Lower lobe of right lung (tissue), 2 donors: ENCODE results near the gene KRT8. TPM values are rescaled to one million over a fixed set of nuclear protein-coding genes. Genes with fewer than 3 reads are reported as not detected.
"Not testable (repeated sequence)": the region's sequence is repeated elsewhere in the genome, so short reads cannot be mapped to it uniquely, and the experiment has no call there.

Experiments used
- ATAC-seq, 2 donors: fragments of 200-7000 bp; cut with Tn5 transposase; one replicate each; pipeline ENCODE4 v1.9.1; 2020 to 2022; ENCODE audit warnings: mild to moderate bottlenecking in 2 of 2, moderate library complexity in 2 of 2
- DNase-seq: peaks from one replicate; pipeline ENCODE4 v3.0.0-alpha.2; 2020
- H3K27ac ChIP-seq: fragments of 200-600 bp; one replicate; pipeline ENCODE4 v1.8.0; 2022
- H3K27me3 ChIP-seq: fragments of 200-600 bp; one replicate; pipeline ENCODE4 v1.8.0; 2022; ENCODE audit warnings: low read depth
- H3K36me3 ChIP-seq: fragments of 200-600 bp; one replicate; pipeline ENCODE4 v1.8.0; 2022; ENCODE audit warnings: mild to moderate bottlenecking
- H3K4me1 ChIP-seq: fragments of 200-600 bp; one replicate; pipeline ENCODE4 v1.8.0; 2022
- H3K4me3 ChIP-seq: fragments of 200-600 bp; one replicate; pipeline ENCODE4 v1.8.0; 2022; ENCODE audit warnings: mild to moderate bottlenecking
- H3K9me3 ChIP-seq: fragments of 200-600 bp; one replicate; pipeline ENCODE4 v1.8.0; 2022
- CTCF ChIP-seq: fragments of 200-600 bp; IDR thresholded peaks from one replicate; pipeline ENCODE4 v1.8.0; 2022; ENCODE audit warnings: antibody characterized with exemption, mild to moderate bottlenecking
- intact Hi-C: fragments of 100-400 bp; cut with DNase I; formaldehyde crosslinking; loops from one replicate; pipeline ENCODE4 v1.11.0; 2022
- total RNA-seq: library from RNA; stranded (reverse); fragmentation: NEBNext Ultra II Directional; extraction: Animal tissue kit (Norgen Biotek cat#: 25700); gene quantifications from one replicate; pipeline ENCODE4 v1.2.1, GENCODE V29; 2021
- donor health status: DM: no; HTN: yes; CAD: no; lungs with severe emphysema.

KRT8 gene
- total RNA-seq, 1 donor from 2014 or later = 139 TPM

- no peak for ATAC-seq
Observed at GRCh38 chr12:52890417-52890816, 14.5 kb downstream of the KRT8 start.

GRCh38 chr12:52884526-52885293 is 20.2 kb downstream of the KRT8 start:
- Histone ChIP-seq H3K27ac (no peak overlapping the region), H3K4me3 (no peak overlapping the region), H3K27me3 (peaks cover 8% of the 10 kb centered on the region), H3K4me1 (peaks cover 14% of the 10 kb centered on the region), H3K36me3 (no peaks in the 10 kb centered on the region), H3K9me3 (no peaks in the 10 kb centered on the region)
- TF ChIP-seq CTCF = peak; percentile 95
- DNase-seq (peak; percentile 85), ATAC-seq (peak; percentile 88 to 89)
- intact Hi-C loops = loop anchor here (5.0 to 10.0 kb wide), 2 partner anchors 100 to 302 kb away; no protein-coding TSS in a partner anchor

More at GRCh38 chr12:52890417-52890816, 14.5 kb downstream of the KRT8 start:
- Histone ChIP-seq H3K4me3 (no peak overlapping the region), H3K36me3 (no peaks in the 10 kb centered on the region), H3K27ac (no peak overlapping the region), H3K4me1 (no peaks in the 10 kb centered on the region), H3K27me3 (no peaks in the 10 kb centered on the region), H3K9me3 (no peaks in the 10 kb centered on the region)
- TF ChIP-seq CTCF = no peak
- no peak for DNase-seq
- intact Hi-C loops = no loop called here

GRCh38 chr12:52880499-52880898 is 24.4 kb downstream of the KRT8 start:
- H3K27ac ChIP-seq, H3K9me3 ChIP-seq, H3K4me3 ChIP-seq, DNase-seq, H3K27me3 ChIP-seq, H3K36me3 ChIP-seq, ATAC-seq: not testable (repeated sequence)
- peaks cover 21% of the 10 kb centered on the region for H3K4me1 ChIP-seq
- intact Hi-C loops = loop anchor here (5.0 to 10.0 kb wide), 2 partner anchors 104 to 298 kb away; no protein-coding TSS in a partner anchor

- peak; percentile 80 for DNase-seq
- no peak overlapping the region for H3K27ac ChIP-seq
- intact Hi-C loops = loop anchor here (5.0 to 10.0 kb wide), 2 partner anchors 105 to 297 kb away; no protein-coding TSS in a partner anchor
- peak; percentile 62 for TF ChIP-seq CTCF
- peak; percentile 89 to 90 for ATAC-seq
- peaks cover 22% of the 10 kb centered on the region for H3K4me1 ChIP-seq
- peaks cover 8% of the 10 kb centered on the region for H3K27me3 ChIP-seq
- no peaks in the 10 kb centered on the region for H3K9me3 ChIP-seq
- no peaks in the 10 kb centered on the region for H3K36me3 ChIP-seq
- peak overlapping the region; percentile 38 for H3K4me3 ChIP-seq
Observed at GRCh38 chr12:52879394-52880351, 25.2 kb downstream of the KRT8 start.

GRCh38 chr12:52878507-52879393 is 26.1 kb downstream of the KRT8 start:
- no peak for TF ChIP-seq CTCF
- Histone ChIP-seq H3K27ac (no peak overlapping the region), H3K27me3 (peaks cover 8% of the 10 kb centered on the region), H3K4me1 (peaks cover 24% of the 10 kb centered on the region), H3K9me3 (no peaks in the 10 kb centered on the region), H3K4me3 (no peak overlapping the region), H3K36me3 (no peaks in the 10 kb centered on the region)
- intact Hi-C loops = no loop called here
- no peak for ATAC-seq
- DNase-seq = no peak
